Glomerular visceral epithelial cell (primary cell): ENCODE measurements around the gene OSBPL5.

Experiments used
- DNase-seq: peaks from one replicate; pipeline ENCODE4 v3.0.0-alpha.2; 2016; ENCODE audit errors: extremely low spot score

The OSBPL5 gene

DNA sequence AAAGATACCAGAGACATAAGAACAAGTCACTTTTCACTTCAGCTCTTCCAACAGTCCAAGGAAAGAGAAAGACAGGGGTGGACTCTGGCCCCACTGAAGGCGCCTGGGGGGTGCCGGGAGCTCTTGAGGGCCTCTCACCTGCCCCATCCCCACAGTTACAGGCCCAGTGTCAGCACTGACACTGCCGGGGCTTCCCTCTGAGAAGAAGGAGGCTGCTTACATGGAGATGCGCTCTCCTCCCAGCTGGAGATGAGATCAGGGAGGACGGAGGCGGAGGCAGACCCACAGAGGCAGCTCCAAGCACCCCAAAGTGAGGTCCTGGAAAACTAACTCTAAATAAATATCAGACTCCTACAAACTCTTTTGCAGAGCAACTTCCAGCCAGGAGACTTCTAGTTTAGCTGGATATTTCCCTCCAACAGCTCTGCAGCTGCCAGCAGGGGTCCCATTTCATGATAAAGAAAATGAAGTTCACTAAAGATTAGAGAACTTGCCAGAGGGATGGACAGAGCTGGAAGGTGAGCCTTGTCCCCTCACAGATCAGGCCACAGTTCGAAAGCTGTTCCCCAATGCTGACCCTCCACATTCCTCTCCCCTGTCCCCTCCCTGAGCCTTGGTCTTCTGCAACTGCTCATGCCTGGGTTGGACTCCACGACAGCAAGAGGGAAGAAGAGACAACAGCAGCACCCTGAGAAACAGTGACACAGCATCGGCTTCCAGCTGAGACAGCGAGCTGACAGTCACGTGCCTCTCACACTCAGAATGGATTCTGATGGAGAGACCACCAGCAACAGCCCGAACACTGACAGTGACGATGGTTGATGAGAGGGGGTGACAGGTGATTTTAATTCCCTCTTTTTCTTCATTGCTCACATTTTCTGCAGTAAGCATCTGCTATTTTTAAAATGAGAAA lies 113.7 kb downstream of the OSBPL5 start:
- DNase-seq, result no peak

DNA sequence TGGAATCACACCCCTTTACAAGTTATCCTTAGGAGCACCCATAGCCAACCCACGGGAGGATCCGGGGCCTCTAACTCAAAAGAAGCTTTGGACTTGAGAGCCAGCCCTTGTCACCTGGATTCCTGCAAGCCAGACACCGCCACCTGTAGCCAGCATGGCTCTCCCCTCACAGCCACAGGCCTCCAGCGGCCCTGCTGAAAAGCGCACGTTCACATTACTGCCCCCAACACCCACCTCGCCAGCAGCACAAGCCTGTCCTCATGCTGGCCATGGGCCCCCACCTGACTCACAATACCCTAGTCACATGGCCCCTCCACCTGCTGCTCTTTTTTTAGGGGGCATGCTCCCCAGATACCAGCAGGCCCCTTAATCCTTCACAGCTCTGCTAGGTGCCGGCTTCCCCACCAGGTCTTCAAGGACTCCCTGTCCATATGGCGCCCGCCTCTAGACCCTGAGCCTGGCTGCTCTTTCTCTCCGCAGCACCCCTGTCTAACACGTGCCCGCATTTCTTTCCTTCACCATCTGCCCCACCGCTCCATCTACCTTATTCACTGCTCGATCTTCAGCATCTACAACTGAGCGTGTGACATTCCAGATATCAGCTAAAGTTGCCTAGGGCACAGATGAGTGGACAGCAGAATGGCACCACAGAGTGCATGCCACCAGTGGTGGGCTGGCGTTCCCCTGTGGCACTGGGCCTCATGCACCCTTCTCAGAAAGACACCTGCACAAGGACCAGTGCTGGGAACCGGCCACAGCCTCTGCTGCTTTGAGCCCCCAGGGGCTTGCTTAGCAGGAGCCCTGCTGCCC lies 114.5 kb downstream of the OSBPL5 start:
- no peak for DNase-seq

DNA sequence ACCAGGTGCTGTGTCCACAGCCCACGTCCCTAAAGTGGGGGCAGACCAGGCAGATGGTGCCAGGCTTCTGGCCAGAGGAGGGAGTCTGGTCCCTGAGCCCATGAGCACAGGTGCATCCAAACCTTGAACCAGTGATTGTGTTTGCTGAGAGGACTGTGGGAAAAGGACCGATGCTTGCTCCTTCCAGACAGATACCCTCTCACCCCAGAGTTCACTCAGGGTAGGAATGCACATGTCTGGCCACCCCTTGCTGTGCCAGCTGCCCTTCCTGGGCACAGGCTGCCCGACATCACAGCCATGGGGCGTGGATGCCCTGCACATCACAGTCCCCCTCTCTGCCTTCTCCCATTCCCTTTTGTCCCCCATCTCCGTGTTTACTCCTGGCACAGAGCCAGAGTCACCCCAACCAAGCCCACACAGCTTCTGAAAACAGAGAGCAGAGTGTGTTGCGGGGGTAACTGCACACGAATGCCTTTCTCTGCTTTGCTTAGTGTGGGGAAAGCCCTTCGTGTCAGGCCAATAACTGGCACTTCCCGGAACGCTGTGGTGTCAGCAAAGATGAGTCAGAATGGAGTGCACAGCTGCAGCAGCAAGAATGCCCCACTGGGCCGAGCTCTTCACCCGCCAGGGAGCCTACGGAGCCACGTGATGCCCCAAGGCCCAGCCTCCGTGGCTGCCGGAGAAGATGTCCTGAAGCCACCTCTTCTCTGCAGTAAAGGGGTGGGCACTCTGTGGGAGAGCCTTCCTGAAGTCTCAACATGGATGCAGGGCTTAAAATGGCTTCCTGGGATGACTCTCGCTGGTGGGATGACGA lies 115.5 kb downstream of the OSBPL5 start:
- DNase-seq, result peak; percentile 94

DNA sequence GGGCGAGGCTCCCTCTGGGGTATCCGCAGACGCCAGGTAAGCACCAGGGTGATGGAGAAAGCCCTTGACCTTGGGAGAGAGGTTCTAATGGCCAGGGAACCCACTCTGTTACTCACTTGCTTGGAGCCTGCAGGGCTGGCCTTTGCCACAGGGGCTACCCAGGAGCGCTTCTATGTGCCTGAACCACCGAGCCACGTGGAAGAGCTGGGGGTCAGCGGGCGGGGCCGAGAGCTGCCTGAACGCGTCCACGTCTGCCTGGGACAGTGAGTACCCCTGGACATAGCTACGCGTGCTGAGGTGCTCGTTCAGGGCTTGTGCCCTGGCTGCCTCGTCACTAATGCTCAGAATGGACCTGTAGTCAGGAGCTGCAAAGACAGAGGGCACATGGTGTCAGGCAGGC lies 117.5 kb downstream of the OSBPL5 start:
- no peak for DNase-seq

DNA sequence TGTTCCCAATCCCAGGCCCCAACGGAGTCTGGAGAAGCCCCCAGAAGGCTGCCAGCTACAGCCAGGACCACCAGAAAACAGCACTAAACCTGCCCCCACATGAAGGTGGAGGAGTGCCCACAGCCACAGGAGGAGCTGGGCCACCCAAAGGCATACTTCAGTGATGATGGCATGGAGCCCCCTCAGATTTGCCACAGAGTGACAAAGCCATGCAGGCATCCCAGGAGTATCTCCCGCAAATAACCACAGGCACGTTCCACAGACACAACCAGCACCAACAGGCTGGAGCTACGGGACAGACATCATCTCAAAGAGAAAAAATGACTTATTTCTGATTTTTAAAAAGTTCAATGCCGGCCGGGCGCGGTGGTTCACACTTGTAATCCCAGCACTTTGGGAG lies 118.5 kb downstream of the OSBPL5 start:
- peak; percentile 75 for DNase-seq

DNA sequence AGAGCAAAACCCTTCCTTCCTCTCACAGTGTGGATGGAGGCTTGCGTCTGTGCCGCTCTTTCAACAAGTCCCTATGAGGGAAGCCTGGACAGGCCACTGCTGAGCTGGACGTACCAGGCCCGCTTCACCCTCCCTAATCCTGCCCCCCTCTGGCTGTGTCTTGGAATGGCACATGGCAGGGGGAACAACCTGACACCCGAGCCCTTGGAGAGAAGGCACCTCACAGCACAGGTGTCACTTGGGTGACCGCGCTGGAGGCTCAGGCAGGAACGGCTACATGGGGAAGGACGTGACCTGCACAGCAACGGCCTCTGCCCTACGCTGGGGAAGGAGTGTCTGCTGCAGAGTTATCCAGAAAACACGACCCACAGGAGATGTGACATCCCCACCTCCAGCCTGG lies 118.9 kb downstream of the OSBPL5 start:
- DNase-seq, result no peak

DNA sequence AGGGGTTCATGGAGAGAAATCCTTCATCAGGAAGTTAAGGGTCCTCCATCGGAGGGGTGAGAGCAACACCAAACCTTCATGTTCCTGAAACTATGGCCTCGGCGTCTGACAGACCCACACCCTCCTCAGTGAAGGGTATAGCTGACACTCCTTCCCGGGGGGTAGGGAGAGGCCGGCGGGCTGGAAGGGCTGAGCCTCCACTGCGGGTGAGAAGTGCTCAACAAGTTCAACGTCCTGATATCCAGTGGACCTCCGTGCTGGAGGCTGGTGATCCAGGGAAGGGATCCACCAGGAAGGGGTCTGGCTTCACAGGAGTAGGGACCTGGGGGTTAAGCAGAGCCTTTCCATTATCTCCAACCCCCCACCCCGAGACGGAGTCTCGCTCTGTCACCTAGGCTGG lies 120.2 kb downstream of the OSBPL5 start:
- DNase-seq, result no peak

DNA sequence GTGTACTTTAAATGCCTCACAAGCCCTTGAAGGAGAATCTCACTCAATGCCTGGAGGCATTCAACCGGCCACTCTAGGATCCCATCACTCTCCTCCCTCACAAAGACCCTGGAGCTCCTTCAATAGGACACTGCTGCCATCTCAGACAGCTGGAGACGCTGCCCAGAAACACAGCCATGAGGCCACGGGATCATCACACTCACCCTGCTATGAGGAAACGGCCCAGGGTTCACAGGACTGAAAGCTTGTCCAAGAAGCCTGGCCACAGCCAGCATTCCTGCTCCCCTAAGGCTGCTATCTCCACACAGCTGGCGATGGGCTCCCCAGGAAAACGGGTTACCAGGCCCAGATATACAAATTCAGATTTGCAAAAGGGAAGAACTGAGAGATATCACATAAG lies 121.1 kb downstream of the OSBPL5 start:
- DNase-seq, result peak; percentile 21

DNA sequence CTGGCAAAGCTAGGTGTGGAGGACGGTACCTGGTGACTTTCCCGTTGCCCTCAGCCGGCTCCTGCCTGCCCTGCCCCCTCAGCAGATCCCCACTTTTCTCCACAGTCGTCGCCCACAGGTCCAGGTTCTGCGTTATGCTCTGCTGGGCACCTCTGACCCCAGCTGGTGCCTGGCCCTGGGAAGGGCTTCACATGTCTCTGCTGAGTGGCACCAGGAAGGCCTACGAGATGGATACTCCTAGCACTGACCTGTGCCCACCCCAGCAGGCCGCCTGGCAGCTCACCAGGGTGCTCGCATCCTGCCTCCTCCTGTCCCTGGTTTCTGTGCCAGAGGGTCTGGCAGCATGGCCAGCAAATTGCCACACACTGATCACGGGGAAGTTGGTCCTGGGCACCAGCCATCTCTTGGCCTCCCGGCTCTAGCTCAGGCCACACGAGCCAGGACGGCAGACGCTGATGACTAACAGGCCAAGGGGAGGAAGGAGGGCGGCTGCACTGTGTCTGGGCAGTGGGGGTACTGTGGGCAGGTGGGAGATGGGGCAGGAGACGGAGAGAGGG lies 121.7 kb downstream of the OSBPL5 start:
- peak; percentile 64 for DNase-seq

DNA sequence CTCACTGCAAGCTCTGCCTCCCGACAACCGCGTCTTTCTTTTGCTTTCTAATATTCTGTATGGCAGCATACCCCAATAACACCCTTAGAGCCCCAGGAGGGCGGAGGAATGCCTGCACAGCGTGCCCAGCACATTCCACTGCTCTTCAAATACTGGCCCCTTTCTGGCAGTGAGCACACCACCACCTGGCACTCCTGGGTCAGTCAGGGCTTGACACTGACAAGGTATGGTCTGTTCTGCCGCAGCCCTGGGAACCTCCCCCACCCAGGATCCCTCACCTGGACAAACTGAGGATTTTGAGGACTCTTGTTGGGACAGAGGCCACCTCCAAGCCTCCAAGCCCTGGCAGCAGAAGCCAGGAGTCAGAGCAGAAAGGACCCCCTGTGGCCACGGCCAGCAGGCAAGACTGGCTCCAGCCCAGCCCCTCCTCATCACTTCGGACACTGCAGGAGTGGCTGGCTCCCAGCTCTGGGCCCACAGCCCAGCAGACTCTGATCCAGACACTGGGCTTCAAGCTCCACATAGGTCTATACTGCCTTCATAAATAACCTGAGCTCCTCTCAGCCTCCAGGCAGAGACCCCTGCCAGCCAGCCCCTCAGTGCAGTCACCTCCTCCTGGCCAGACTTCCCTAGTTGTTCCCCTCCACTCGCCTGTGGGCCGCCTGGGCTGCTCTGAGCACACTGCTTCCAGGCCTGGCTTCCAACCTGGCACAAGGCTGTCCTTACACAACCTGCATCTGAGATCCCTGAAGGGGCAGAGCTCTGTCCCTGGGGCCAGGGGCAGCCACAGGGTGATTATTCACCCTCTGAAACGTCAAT lies 122.4 kb downstream of the OSBPL5 start:
- no peak for DNase-seq

DNA sequence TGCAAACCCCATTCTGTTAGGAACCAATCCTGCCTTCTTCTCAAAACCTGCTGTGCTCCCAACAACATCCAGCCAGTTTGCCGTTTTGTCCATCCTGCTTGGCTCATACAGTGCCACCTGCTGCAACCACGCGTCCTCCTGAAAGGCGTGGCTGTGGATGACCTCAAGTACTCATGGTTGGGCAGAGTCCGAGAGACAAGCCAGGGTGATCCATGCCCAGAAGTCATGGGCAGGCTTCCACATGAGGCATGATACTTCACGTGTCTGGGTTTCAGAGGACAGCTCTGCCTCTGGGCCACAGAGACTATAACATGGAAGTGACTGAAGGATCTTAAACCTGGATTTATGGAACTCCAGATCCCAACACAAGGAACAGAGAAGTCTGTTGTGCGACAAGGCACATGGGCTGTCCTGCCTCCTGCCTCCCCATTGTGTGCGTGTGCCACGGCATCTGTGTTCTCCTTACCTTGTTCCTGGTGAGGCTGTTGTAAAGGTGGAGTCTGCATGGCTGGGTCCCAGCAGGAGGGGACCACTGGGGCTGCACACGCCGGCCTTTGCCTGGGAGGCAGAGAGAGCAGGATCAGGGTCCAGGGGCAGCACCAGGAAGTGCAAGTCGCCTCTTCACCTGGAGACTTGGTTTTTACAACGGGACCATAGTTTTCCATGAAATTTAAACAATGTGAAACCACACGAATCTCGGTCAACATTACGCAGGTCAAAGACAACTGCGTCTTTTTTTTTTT lies 123.2 kb downstream of the OSBPL5 start:
- DNase-seq, result no peak

DNA sequence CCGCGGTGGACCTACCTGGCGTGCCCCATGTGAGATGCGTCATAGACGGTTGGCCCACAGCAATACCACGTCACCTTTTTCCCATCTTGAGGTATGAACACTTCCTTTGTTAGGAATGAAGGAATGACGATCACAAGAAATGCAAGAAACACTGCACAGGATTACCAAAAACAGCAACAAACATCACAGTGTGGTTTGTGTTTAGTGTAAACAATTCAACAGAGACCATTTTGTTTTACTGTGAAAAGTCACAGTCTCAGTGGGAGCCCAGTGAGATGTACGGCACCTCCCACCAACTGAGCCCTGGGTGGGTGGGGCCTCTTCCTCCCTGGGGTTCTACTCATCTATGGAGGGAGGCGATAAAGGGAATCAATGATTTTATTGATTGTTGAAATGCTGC lies 124.2 kb downstream of the OSBPL5 start:
- no peak for DNase-seq

DNA sequence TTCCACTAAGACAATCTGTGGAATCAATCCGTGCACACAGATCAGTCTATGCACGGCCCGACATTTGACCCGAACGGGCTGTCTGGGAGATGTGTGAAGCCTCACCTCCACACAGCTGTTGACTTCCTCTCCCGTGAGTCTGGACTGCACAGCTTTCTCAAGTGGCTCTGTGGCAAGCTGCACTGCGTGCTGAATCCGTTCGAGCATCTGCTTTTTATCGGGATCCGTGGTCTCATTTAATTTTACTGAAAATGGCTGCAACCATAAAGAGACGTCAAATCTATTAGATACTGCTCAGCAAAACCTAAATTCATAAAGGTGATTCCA lies 127.2 kb downstream of the OSBPL5 start:
- no peak for DNase-seq
